Measurements from ENCODE around the gene KCNQ5.

Gene KCNQ5

DNA sequence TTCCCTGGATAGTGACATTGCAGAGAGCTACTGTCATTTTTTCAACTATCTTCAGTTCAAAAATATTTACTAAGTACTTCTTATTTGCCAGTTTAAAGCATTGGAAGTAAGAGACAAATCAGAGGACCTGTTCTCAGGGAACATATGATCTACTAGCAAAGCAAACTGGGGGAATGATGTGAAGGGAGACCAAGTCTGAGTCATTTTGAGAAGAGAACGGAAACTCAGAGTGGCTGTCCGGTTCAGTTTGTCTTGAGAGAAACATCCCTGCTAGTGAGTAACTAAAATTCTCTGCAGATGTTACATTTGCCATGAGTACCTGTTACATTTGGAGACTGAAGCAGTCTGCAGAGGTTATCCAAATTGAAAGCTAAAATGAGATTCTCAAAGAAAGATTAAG is 118.3 kb downstream of the KCNQ5 start:
- no peak for DNase-seq (ENCODE audit: low read depth in 2 of 2)

GRCh38 chr6:72741083-72741482 is 119.2 kb downstream of the KCNQ5 start:
- DNase-seq (ENCODE audit: low read depth in 2 of 2) = no peak

DNA sequence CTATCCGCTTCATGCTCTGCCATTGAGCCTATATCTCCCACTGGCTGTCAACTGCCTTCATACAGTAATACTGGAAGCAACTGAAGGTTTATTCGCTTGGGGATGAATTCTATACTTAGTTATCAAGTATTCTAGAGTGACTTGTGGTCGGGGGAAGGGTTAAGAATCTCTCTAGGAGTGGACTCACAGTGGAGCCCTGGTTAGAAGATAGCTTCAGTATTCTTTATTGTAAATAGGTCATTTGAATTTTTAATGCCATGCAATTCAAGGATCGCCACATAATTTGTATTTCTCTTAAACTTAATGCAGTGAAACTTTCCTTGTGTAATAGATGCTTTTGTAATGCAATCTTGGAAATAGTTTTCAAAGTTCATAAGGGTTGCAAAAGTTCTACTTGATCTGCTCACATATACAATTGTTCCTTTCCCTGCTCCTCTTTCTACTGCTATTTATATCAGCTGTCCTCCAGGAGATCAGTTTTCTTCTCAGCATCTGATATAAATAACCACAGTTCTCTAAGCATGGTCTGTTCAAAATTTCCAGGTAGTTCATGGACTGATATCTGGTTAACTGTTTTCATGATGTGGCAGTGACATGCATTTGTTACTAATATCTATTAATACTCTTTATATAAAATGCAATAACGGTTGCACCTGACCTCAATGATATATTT is 120.3 kb downstream of the KCNQ5 start:
- no peak for DNase-seq (ENCODE audit: low read depth in 2 of 2)

DNA sequence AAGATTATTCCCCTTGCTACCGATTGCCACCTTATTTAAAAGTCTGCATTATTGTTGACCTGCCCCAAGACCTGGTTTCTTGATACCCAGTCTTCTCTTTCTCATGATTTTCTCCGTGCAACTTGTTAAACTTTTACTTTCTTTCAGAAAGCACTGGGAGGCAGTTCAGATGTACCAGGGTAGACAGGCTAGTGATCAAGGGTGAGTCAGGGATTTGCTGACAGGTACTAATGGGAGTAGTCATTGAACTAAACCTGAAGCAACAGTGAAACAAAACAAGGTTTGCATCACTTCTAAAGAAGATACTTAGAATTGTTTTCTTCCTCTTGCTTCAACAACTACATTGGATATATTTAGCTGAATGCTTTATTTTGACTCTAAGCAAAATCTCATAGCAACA is 124.4 kb downstream of the KCNQ5 start:
- DNase-seq (ENCODE audit: low read depth in 2 of 2) = no peak

GRCh38 chr6:72748759-72749158 is 126.9 kb downstream of the KCNQ5 start:
- peak; percentile 82 to 84 for DNase-seq (ENCODE audit: low read depth in 2 of 2)

GRCh38 chr6:72755752-72756151 is 133.9 kb downstream of the KCNQ5 start:
- DNase-seq (ENCODE audit: low read depth in 2 of 2) = no peak

DNA sequence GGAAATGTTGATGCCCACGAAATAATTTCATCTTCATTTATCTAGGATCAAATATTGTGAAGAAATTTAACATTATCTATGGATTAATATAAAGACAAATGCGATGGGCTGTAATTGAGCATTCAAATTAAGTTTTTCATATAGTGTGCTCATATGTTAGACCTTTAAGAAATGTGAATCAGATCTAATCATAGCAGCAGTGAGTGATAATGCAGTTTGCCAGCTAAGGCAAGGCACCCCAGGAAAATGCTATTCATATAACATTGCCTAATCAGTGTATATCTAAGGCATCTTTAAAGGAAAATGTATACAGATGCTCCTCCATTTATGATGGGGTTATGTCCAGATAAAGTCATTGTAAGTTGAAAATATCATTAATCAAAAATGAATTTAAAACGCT is 135.2 kb downstream of the KCNQ5 start:
- DNase-seq (ENCODE audit: low read depth in 2 of 2) = no peak

- no peak for DNase-seq (ENCODE audit: low read depth in 2 of 2)
Observed at GRCh38 chr6:72757926-72758325, 136.1 kb downstream of the KCNQ5 start.

DNA sequence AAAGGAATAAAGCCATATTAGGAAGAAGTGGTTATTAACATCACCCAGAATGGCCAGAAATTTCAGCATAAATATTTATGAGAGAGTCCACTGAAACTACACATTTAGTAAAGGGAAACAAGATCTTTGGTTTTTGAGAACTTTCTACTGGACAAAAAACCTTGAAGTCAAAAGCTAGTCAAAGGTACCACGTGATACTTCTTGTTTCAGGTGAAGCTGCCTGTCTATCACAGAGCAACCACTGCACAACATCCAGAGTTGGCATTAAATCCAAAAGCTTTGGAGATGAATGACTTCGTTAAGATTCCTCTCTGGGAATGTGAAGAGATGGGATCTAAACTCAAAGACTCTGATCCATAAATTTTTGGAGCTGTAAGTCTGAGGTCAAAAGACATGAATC is 137.0 kb downstream of the KCNQ5 start:
- no peak for DNase-seq (ENCODE audit: low read depth in 2 of 2)

- DNase-seq (ENCODE audit: low read depth in 2 of 2) = no peak
Observed at GRCh38 chr6:72760114-72760793, 138.4 kb downstream of the KCNQ5 start.

DNA sequence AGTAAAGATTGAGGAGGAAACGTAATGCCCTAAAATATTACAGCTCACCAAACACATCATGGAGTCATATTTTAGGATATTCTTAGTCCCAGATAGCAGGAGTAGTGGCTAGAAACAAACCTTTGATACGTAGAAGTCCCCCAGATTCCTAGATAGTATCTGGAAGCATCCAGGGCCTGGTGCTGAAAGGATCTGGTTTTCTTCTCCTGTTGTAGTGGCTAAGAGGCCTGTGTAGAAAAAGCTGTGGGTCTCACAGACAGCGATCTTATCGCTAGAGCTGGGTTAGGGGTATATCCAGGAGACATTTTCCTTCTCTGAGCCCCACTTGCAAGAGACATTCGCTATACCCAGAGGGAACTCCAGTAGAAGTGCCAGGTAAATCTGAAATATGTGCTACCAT is 139.9 kb downstream of the KCNQ5 start:
- no peak for DNase-seq (ENCODE audit: low read depth in 2 of 2)

- DNase-seq (ENCODE audit: low read depth in 2 of 2) = no peak
Observed at GRCh38 chr6:72769459-72770125, 147.7 kb downstream of the KCNQ5 start.

DNA sequence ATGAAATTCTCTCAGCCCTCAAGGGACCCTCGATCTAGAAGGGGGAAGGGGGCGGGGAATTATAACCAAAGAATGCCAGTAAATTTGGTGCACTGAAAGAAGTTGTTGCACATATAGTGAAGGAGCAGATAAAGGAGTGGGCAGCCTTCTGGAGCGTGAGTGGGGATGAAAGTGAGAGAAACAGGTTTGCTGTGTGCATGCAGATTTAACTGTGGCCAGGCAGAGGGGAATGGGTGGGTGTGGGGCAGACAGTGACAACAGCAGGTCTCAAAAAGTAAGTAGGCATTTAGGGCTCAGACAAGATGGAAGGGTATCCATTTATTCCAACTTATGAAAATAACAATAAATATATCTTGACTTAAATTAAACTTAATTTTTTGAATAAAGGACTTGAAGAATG is 149.1 kb downstream of the KCNQ5 start:
- DNase-seq (ENCODE audit: low read depth in 2 of 2) = no peak

- no peak for DNase-seq (ENCODE audit: low read depth in 2 of 2)
Observed at GRCh38 chr6:72776456-72776855, 154.6 kb downstream of the KCNQ5 start.

- no peak for DNase-seq (ENCODE audit: low read depth in 2 of 2)
Observed at GRCh38 chr6:72781624-72782023, 159.8 kb downstream of the KCNQ5 start.

- DNase-seq (ENCODE audit: low read depth in 2 of 2) = no peak
Observed at GRCh38 chr6:72783035-72783434, 161.2 kb downstream of the KCNQ5 start.

GRCh38 chr6:72783666-72784065 is 161.8 kb downstream of the KCNQ5 start:
- DNase-seq (ENCODE audit: low read depth in 2 of 2) = peak in 1 of 2 experiments; percentile 20

DNA sequence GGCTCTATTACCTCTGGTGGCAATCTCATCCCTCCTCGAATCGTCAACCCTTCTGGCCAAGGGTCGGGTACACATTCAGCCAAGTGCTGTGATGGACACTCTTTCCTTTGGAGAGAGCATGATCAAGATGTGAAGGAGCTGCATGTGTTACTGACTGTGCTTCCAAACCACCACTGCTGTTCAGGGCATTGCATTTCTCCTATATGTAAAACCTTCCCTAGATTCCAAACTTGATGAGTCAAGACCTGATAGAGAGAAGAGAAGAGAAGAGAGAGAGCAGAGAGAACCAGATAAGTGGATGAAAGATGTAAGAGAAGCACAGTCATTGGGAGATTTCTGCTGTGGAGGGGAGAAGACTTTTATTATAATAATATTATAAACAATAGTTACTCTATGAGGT is 162.2 kb downstream of the KCNQ5 start:
- no peak for DNase-seq (ENCODE audit: low read depth in 2 of 2)

DNA sequence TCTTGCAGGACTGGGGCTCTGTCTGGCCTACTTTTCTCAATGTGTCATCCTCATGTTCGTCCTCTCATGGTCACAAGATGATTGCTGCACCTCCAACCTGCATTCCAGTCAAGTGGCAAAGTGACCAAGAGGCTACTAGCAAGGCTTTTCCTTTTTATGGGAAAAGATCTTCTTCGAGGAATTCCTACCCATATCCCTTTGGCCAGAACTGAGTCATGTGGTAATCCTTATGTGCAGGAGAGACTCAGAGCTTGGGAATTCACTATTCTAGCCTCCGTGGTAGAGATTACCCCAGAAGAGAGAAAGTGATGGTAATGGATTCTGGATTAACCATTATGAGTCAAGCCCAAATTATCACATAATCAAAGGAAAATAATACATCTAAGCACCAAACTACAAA is 162.7 kb downstream of the KCNQ5 start:
- peak; percentile 44 to 45 for DNase-seq (ENCODE audit: low read depth in 2 of 2)

GRCh38 chr6:72787391-72788031 is 165.6 kb downstream of the KCNQ5 start:
- DNase-seq (ENCODE audit: low read depth in 2 of 2) = peak; percentile 79 to 82

- DNase-seq (ENCODE audit: low read depth in 2 of 2) = peak; percentile 25 to 31
Observed at GRCh38 chr6:72788188-72788587, 166.3 kb downstream of the KCNQ5 start.

DNA sequence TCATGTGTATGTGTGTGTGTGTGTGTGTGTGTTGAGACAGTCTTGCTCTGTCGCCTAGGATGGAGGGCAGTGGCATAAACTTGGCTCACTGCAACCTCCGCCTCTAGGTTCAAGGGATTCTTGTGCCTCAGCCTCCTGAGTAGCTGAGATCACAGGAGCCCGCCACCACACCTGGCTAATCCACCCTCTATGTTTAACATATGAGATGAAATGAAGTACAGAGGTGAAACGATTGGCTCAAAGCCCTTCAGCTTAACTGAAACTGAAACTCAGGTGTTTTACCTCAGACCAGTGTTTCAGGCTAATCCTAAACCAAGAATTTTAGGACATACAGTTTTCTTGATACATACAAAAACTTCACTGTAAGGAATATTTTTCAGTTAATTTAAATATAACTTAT is 167.3 kb downstream of the KCNQ5 start:
- DNase-seq (ENCODE audit: low read depth in 2 of 2) = no peak

DNA sequence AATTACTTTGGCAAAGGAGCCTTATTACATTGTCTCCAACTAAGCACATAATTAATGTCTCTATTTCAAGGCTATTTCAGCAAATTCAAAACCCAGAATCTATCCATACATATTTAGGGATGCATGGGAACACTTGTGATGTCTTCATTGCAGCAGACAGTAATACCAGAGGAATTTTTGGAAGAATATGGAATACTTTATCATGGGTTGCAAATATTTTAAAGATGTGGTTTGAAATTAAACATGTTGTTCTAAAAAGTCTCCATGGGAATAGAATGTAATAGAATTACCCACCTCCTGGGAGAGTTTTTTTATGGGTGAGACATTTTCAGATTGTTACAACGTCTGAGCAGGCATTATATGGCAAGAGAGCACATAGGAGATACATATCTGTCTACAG is 170.8 kb downstream of the KCNQ5 start:
- DNase-seq (ENCODE audit: low read depth in 2 of 2) = peak; percentile 24 to 32
